H9 (cell line): Measurements from ENCODE around the gene LRRK1. TPM values are rescaled to one million over a fixed set of nuclear protein-coding genes. Genes with fewer than 3 reads are reported as not detected.

ENCODE experiments used
- DNase-seq: peaks from one replicate; pipeline ENCODE4 v3.0.0-alpha.2; 2017
- H2AFZ ChIP-seq: one replicate; pipeline ENCODE4 v1.6.1; 2013; ENCODE audit warnings: mild to moderate bottlenecking, low read length, control low read depth, moderate library complexity
- H2AK5ac ChIP-seq: 2 replicates; pipeline ENCODE4 v1.6.1; 2013; ENCODE audit warnings: low read length, control low read depth, mixed read lengths; ENCODE audit not compliant: insufficient read length
- H2BK120ac ChIP-seq: one replicate; pipeline ENCODE4 v1.6.1; 2013; ENCODE audit warnings: low read depth, mild to moderate bottlenecking, low read length, control low read depth, inconsistent platforms; ENCODE audit not compliant: poor library complexity, severe bottlenecking
- H2BK12ac ChIP-seq: 2 replicates; pipeline ENCODE4 v1.6.1; 2013; ENCODE audit warnings: low read length, control low read depth, mixed read lengths, low read depth; ENCODE audit not compliant: insufficient read length
- H2BK15ac ChIP-seq: 2 replicates; pipeline ENCODE4 v1.6.1; 2013; ENCODE audit warnings: low read depth, low read length, control low read depth
- H2BK20ac ChIP-seq: one replicate; pipeline ENCODE4 v1.6.1; 2013; ENCODE audit warnings: low read depth, mild to moderate bottlenecking, low read length, control low read depth, inconsistent platforms; ENCODE audit not compliant: poor library complexity, severe bottlenecking
- H2BK5ac ChIP-seq: 2 replicates; pipeline ENCODE4 v1.6.1; 2013; ENCODE audit warnings: low read length, control low read depth, mixed read lengths; ENCODE audit not compliant: insufficient read length
- H3K14ac ChIP-seq: 2 replicates; pipeline ENCODE4 v1.6.1; 2013; ENCODE audit warnings: low read length, control low read depth; ENCODE audit not compliant: insufficient read depth
- H3K18ac ChIP-seq: 2 replicates; pipeline ENCODE4 v1.6.1; 2013; ENCODE audit warnings: low read depth, mild to moderate bottlenecking, mixed read lengths, low read length, control low read depth; ENCODE audit not compliant: insufficient read length
- H3K23ac ChIP-seq: 2 replicates; pipeline ENCODE4 v1.6.1; 2013; ENCODE audit warnings: low read length, control low read depth, mixed read lengths, low read depth; ENCODE audit not compliant: insufficient read length
- H3K23me2 ChIP-seq: 2 replicates; pipeline ENCODE4 v1.6.1; 2013; ENCODE audit warnings: low read depth, mild to moderate bottlenecking, mixed read lengths, low read length, control low read depth; ENCODE audit not compliant: insufficient read length, poor library complexity, severe bottlenecking
- H3K27ac ChIP-seq: 2 replicates; pipeline ENCODE4 v1.5.1; 2013; ENCODE audit warnings: low read length, control low read depth, mixed read lengths, low read depth; ENCODE audit not compliant: insufficient read length
- H3K27me3 ChIP-seq: 2 replicates; pipeline ENCODE4 v1.6.1; 2013; ENCODE audit warnings: low read length, control low read depth, inconsistent platforms; ENCODE audit not compliant: insufficient read depth
- H3K4ac ChIP-seq: 2 replicates; pipeline ENCODE4 v1.6.1; 2013; ENCODE audit warnings: low read depth, mild to moderate bottlenecking, control low read depth, inconsistent platforms, low read length, moderate library complexity
- H3K4me1 ChIP-seq: 2 replicates; pipeline ENCODE4 v1.6.1; 2013; ENCODE audit warnings: low read length, control low read depth, inconsistent platforms; ENCODE audit not compliant: insufficient read depth
- H3K4me2 ChIP-seq: 2 replicates; pipeline ENCODE4 v1.6.1; 2013; ENCODE audit warnings: low read length, control low read depth, mixed read lengths; ENCODE audit not compliant: insufficient read length, insufficient read depth
- H3K56ac ChIP-seq: 2 replicates; pipeline ENCODE4 v1.6.1; 2013; ENCODE audit warnings: low read depth, mild to moderate bottlenecking, mixed read lengths, low read length, control low read depth; ENCODE audit not compliant: insufficient read length
- H3K79me1 ChIP-seq: 2 replicates; pipeline ENCODE4 v1.6.1; 2013; ENCODE audit warnings: low read depth, mild to moderate bottlenecking, moderate library complexity, low read length, control low read depth, inconsistent platforms; ENCODE audit not compliant: insufficient read depth, poor library complexity, severe bottlenecking
- H3K79me2 ChIP-seq: 2 replicates; pipeline ENCODE4 v1.6.1; 2013; ENCODE audit warnings: low read length, control low read depth, inconsistent platforms; ENCODE audit not compliant: insufficient read depth
- H3K9ac ChIP-seq: 2 replicates; pipeline ENCODE4 v1.6.1; 2013; ENCODE audit warnings: low read length, control low read depth, mixed read lengths; ENCODE audit not compliant: insufficient read length; ENCODE audit errors: extremely low read depth
- H3K9me3 ChIP-seq: one replicate; pipeline ENCODE4 v1.6.1; 2013; ENCODE audit warnings: low read depth, low read length, inconsistent platforms; ENCODE audit not compliant: control insufficient read depth
- H3T11ph ChIP-seq: one replicate; pipeline ENCODE4 v1.6.1; 2013; ENCODE audit warnings: mild to moderate bottlenecking, low read length, control low read depth, inconsistent platforms
- H4K20me1 ChIP-seq: one replicate; pipeline ENCODE4 v1.6.1; 2013; ENCODE audit not compliant: control insufficient read depth, insufficient read length, insufficient read depth
- H4K5ac ChIP-seq: 2 replicates; pipeline ENCODE4 v1.6.1; 2013; ENCODE audit warnings: low read depth, mild to moderate bottlenecking, mixed read lengths, low read length, control low read depth; ENCODE audit not compliant: insufficient read length
- H4K8ac ChIP-seq: replicated peaks from 2 replicates; pipeline ENCODE4 v1.6.1; 2013; ENCODE audit warnings: low read length, control low read depth, mixed read lengths, low read depth; ENCODE audit not compliant: insufficient read length
- H4K91ac ChIP-seq: 2 replicates; pipeline ENCODE4 v1.6.1; 2013; ENCODE audit warnings: low read depth, mild to moderate bottlenecking, moderate library complexity, mixed read lengths, low read length, control low read depth; ENCODE audit not compliant: insufficient read length
- H3K27ac Mint-ChIP-seq, 3 experiments: 2 replicates in 2 of 3; 3 replicates in 1 of 3; pipeline ENCODE4 v1.8.0; 2020 to 2021; ENCODE audit warnings: mixed read lengths in 3 of 3, mild to moderate bottlenecking in 1 of 3, moderate library complexity in 1 of 3
- H3K27me3 Mint-ChIP-seq: 2 replicates; pipeline ENCODE4 v1.8.0; 2021; ENCODE audit warnings: low read depth, mild to moderate bottlenecking, moderate library complexity, mixed read lengths
- H3K36me3 Mint-ChIP-seq, 3 experiments: 2 replicates in 2 of 3; 3 replicates in 1 of 3; pipeline ENCODE4 v1.8.0; 2020 to 2021; ENCODE audit warnings: low read depth in 3 of 3, mixed read lengths in 3 of 3; ENCODE audit not compliant: insufficient read depth in 1 of 3
- H3K4me1 Mint-ChIP-seq, 2 experiments: 2 replicates each; pipeline ENCODE4 v1.8.0; 2020; ENCODE audit warnings: mixed read lengths in 2 of 2
- H3K4me3 Mint-ChIP-seq, 2 experiments: 2 replicates in 1 of 2; 3 replicates in 1 of 2; pipeline ENCODE4 v1.8.0; 2020 to 2021; ENCODE audit warnings: mild to moderate bottlenecking in 2 of 2, mixed read lengths in 2 of 2, moderate library complexity in 1 of 2
- H3K9me3 Mint-ChIP-seq, 2 experiments: 2 replicates in 1 of 2; 3 replicates in 1 of 2; pipeline ENCODE4 v1.8.0; 2020; ENCODE audit warnings: mild to moderate bottlenecking in 2 of 2, mixed read lengths in 2 of 2, moderate library complexity in 1 of 2
- WGBS: extraction: QIAGEN DNeasy Blood & Tissue Kit; methylation state at CpG from one replicate; pipeline ENCODE4 v1.1.7; 2013; ENCODE audit warnings: missing lambda C conversion rate, low lambda C conversion rate, mixed read lengths; ENCODE audit not compliant: insufficient read length; ENCODE audit errors: extremely low coverage; 5-methylcytosine and 5-hydroxymethylcytosine counted together
- total RNA-seq: library from RNA; stranded (reverse); gene quantifications from 2 replicates; pipeline ENCODE4 v1.2.1, GENCODE V29; 2021
- TF ChIP-seq, protein P1 (sequence below): fragments of 200-600 bp; sonication (generic); conservative IDR thresholded peaks from 3 replicates; pipeline ENCODE4 v1.8.0; 2021; ENCODE audit warnings: antibody characterized with exemption, mild to moderate bottlenecking

LRRK1 gene
- total RNA-seq, 1 experiment from 2014 or later, result 4.0 TPM

- Histone ChIP-seq H4K8ac (no peak overlapping the region), H3K9ac (no peak overlapping the region), H2BK120ac (no peak overlapping the region), H2BK15ac (no peak overlapping the region), H3K9me3 (no peaks in the 10 kb centered on the region), H2BK12ac (no peak overlapping the region), H2AK5ac (no peak overlapping the region), H3K14ac (no peak overlapping the region), H3K4me2 (no peak overlapping the region), H3K23me2 (no peaks in the 10 kb centered on the region), H3T11ph (no peak overlapping the region), H3K27me3 (no peaks in the 10 kb centered on the region), H4K91ac (no peak overlapping the region), H3K4me1 (no peaks in the 10 kb centered on the region), H4K20me1 (no peaks in the 10 kb centered on the region), H3K79me1 (no peaks in the 10 kb centered on the region), H2AFZ (no peak overlapping the region), H3K56ac (no peak overlapping the region), H2BK20ac (no peak overlapping the region), H3K79me2 (no peaks in the 10 kb centered on the region), H2BK5ac (no peak overlapping the region), H3K23ac (no peak overlapping the region), H3K18ac (no peak overlapping the region), H4K5ac (no peak overlapping the region), H3K4ac (no peak overlapping the region), H3K27ac (no peak overlapping the region)
- Mint-ChIP-seq H3K27me3 (peaks cover 1% of the 10 kb centered on the region; the same call in 1 of the 2 replicates), H3K9me3 (no peaks in the 10 kb centered on the region; a peak in 1 of 5 replicates), H3K4me1 (peaks cover 12 to 14% of the 10 kb centered on the region in 2 experiments), H3K36me3 (no peaks in the 10 kb centered on the region; a peak in 1 of 7 replicates), H3K27ac (0 out of 7 replicates have a peak overlapping the region, but pooled peaks of 1 of the 3 experiments have one; percentile 35), H3K4me3 (no peak overlapping the region)
- no CpG with 5 or more reads among the region's 3 CpGs for WGBS
- DNase-seq, result no peak
- TF ChIP-seq, protein P1, sequence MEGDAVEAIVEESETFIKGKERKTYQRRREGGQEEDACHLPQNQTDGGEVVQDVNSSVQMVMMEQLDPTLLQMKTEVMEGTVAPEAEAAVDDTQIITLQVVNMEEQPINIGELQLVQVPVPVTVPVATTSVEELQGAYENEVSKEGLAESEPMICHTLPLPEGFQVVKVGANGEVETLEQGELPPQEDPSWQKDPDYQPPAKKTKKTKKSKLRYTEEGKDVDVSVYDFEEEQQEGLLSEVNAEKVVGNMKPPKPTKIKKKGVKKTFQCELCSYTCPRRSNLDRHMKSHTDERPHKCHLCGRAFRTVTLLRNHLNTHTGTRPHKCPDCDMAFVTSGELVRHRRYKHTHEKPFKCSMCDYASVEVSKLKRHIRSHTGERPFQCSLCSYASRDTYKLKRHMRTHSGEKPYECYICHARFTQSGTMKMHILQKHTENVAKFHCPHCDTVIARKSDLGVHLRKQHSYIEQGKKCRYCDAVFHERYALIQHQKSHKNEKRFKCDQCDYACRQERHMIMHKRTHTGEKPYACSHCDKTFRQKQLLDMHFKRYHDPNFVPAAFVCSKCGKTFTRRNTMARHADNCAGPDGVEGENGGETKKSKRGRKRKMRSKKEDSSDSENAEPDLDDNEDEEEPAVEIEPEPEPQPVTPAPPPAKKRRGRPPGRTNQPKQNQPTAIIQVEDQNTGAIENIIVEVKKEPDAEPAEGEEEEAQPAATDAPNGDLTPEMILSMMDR, result no peak
Observed at GRCh38 chr15:101101676-101102075, 182.5 kb downstream of the LRRK1 start.
